NCI-H2227 treated with DMSO at 0.1 percent for 48 hours (cell line): Measurements from ENCODE around the gene BMP10.
"Not testable (repeated sequence)": the region's sequence is repeated elsewhere in the genome, so short reads cannot be mapped to it uniquely, and the experiment has no call there.

ENCODE experiments used
- DNase-seq: peaks from one replicate; lab custom pipeline; 2025; lab: John Stamatoyannopoulos, UW

BMP10 gene

GRCh38 chr2:68895981-68896380, 24.8 kb upstream of the BMP10 start:
- not testable (repeated sequence) for DNase-seq

GRCh38 chr2:68889500-68889899, 18.3 kb upstream of the BMP10 start:
- no peak for DNase-seq

GRCh38 chr2:68889021-68889420, 17.8 kb upstream of the BMP10 start:
- no peak for DNase-seq

- no peak for DNase-seq
Measured at GRCh38 chr2:68888038-68888704, 17.0 kb upstream of the BMP10 start.

GRCh38 chr2:68885811-68886075, 14.5 kb upstream of the BMP10 start:
- no peak for DNase-seq

- DNase-seq, result no peak
Measured at GRCh38 chr2:68885074-68885810, 14.0 kb upstream of the BMP10 start.

GRCh38 chr2:68880213-68880612, 9.0 kb upstream of the BMP10 start:
- DNase-seq, result no peak

- no peak for DNase-seq
Measured at GRCh38 chr2:68879296-68879695, 8.1 kb upstream of the BMP10 start.

GRCh38 chr2:68878753-68879152, 7.6 kb upstream of the BMP10 start:
- peak; percentile 33 for DNase-seq

GRCh38 chr2:68878071-68878711, 7.0 kb upstream of the BMP10 start:
- no peak for DNase-seq

GRCh38 chr2:68877079-68877772, 6.0 kb upstream of the BMP10 start:
- DNase-seq, result no peak

- no peak for DNase-seq
Measured at GRCh38 chr2:68870215-68870614, 982 bp downstream of the BMP10 start.

- no peak for DNase-seq
Measured at GRCh38 chr2:68865108-68865507, 6.1 kb downstream of the BMP10 start.

- no peak for DNase-seq
Measured at GRCh38 chr2:68863996-68864395, 7.2 kb downstream of the BMP10 start.

GRCh38 chr2:68862889-68863288, 8.3 kb downstream of the BMP10 start:
- no peak for DNase-seq

GRCh38 chr2:68861330-68861729, 9.9 kb downstream of the BMP10 start:
- DNase-seq, result no peak

- no peak for DNase-seq
Measured at GRCh38 chr2:68860111-68860510, 11.1 kb downstream of the BMP10 start.

GRCh38 chr2:68857855-68858456, 13.2 kb downstream of the BMP10 start:
- DNase-seq, result no peak

GRCh38 chr2:68857202-68857845, 13.9 kb downstream of the BMP10 start:
- no peak for DNase-seq

- DNase-seq, result no peak
Measured at GRCh38 chr2:68855550-68855949, 15.6 kb downstream of the BMP10 start.

GRCh38 chr2:68854476-68854875, 16.7 kb downstream of the BMP10 start:
- no peak for DNase-seq

- no peak for DNase-seq
Measured at GRCh38 chr2:68853915-68854314, 17.3 kb downstream of the BMP10 start.
